OCI-LY3 (cell line): ENCODE data around the gene RNF17.

Experiments used
- CTCF ChIP-seq: fragments of 200-600, 300-600 bp; sonication (generic); IDR thresholded peaks from 2 replicates; pipeline ENCODE4 v1.5.1; 2014; ENCODE audit warnings: antibody characterized with exemption, low read length, low read depth
- EZH2phosphoT487 ChIP-seq: fragments of 200-600 bp; shearing (Covaris generic); IDR thresholded peaks from 2 replicates; pipeline ENCODE4 v1.6.1; 2018; ENCODE audit warnings: antibody characterized with exemption, mixed run types, low read depth

GRCh38 chr13:24868874-24869273 is 104.9 kb downstream of the RNF17 start:
- TF ChIP-seq CTCF, result no peak
- no peak for TF ChIP-seq EZH2phosphoT487
